GF-D8 (cell line): ENCODE results near the gene CEP170.
"Not testable (repeated sequence)": the region's sequence is repeated elsewhere in the genome, so short reads cannot be mapped to it uniquely, and the experiment has no call there.

ENCODE experiments used
- DNase-seq: peaks from one replicate; lab custom pipeline; 2025; lab: John Stamatoyannopoulos, UW

CEP170 gene

DNA sequence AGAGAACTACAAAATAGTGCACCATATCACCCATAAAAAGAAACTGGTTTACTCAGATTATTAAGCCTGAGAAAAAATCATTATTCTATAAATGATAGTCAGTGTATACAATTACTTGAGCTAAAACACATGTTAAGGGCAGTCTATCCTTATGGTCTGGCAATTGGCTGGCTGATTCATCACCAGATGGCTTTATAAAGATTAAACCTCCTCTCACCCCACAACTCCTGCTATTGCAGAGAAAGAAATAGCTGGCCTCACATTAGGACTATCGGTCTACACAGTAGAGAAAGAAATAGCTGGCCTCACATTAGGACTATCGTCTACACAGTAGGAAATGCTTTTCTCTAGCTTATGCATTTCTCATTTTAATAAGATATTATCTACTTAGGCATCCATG, 21.2 kb downstream of the CEP170 start:
- DNase-seq, result no peak

DNA sequence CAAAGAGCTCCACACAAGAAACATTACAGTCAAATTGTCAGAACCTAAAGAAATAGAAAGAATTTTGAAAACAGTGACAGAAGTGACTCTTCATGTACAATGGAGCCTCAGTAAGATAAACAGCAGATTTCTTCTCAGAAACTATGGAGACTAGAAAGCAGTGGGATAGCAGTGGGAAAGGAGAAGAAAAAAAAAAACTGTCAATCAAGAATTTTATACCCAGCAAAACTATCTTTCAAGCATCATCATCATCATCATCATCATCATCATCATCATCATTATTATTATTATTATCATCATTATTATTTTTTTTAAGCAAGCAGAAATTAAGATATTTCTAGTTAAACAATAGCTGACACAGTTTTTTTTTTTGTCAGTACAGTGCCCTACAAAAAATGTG, 24.2 kb downstream of the CEP170 start:
- no peak for DNase-seq

DNA sequence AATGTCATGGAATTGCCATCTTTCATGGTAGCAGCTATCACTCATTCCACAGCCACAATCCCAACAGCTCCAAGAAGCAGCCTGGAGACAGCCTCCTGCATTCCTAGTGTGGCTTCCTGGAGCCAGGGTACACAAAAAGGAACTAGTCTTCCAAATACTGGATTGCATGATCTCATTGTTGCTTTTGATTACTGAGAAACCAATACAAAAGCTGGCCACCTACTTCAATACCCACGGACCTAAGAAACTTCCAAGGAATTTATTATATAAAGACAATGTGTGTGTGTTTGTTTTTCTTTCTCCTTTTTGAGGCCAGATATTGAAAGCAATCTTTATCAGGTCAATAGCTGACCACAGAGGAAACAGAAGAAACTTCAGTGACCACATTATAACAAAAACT, 25.6 kb downstream of the CEP170 start:
- no peak for DNase-seq

DNA sequence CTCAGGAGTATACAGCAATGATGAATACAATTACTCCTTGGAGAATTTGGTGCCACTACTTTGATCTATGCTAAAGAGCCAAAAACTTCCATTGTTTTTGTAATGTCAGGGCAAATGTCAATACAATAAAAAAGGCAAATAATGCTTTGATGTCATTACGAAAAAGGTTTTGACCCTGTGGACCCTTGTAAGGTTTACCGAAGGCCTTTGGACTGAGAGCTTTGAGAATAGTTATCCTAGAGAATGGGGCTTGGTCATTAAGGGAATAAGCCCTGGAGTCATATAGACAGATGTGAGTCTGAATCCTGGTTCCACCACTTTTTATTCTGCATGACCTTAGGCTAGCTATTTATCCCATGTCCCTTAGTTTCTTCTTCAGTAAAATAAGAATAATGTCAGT, 27.5 kb downstream of the CEP170 start:
- DNase-seq, result no peak

DNA sequence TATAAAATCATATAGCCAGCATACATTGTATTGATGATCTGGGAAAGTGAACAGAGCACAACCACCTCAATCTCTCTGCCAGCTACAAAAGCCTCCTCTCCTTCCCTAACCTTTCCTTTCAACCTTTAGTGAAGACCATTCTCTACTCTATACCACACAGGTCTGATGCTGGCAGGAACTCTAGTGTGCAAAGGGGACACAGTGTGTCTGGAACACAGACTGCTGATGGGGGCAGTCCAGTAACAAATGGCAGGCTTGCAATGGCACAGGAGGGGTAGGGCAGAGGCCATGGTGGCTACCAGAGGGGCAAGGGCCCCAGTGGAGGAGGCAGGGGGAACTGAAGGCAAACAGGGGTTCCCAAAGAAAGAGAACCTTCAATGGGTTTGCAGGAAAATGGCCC, 37.0 kb downstream of the CEP170 start:
- no peak for DNase-seq

DNA sequence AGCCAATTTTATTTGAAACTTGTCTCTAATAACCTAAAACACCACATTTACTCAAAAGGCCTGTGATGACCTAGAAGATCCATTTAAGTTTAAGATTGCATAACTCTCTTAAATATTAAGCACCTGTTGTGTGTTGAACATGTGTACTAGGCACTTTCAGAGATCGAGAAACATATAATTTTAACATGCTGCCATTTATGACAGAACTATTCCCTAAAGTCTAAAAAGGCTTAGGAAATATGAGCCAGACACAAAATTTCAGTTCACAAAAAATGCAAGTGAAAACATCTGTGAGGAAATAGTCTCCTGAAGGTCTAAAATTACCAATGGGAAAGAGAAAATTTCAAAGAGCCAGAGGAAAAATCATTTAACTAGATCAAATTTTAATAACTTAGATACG, 37.7 kb downstream of the CEP170 start:
- DNase-seq, result no peak

DNA sequence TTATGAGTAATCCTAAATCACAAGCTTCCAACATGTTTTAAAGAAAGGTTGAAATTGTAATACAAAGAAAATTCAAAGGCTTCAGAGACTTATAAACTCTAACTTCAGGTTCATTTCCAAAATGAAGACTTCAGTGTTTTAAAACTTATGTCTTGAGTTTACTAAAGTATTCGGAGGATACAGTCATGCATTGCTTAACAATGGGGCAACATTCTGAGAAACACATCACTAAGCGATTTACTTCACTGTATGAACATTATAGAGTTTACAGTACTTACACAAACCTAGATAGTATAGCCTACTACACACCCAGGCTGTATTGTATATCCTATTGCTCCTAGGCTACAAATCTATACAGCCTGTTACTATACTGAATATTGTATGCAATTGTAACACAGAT, 38.3 kb downstream of the CEP170 start:
- no peak for DNase-seq

DNA sequence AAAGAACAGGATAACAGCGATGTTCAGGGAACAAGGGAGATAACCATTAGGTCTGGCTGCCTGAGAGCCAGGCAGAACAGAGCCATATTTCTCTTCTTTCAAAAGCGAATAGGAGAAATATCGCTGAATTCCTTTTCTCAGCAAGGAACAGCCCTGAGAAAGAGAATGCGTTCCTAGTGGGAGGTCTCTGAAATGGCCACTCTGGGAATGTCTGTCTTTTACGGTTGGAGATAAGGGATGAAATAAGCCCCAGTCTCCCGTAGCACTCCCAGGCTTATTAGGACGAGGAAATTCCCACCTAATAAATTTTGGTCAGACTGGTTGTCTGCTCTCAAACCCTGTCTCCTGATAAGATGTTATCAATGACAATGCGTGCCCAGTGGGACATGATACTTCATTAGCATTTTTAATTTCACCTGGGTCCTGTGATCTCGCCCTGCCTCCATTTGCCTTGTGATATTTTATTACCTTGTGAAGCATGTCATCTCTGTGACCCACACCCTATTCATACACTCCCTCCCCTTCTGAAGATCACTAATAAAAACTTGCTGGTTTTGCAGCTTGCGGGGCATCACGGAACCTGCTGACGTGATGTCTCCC, 39.7 kb downstream of the CEP170 start:
- DNase-seq, result not testable (repeated sequence)

DNA sequence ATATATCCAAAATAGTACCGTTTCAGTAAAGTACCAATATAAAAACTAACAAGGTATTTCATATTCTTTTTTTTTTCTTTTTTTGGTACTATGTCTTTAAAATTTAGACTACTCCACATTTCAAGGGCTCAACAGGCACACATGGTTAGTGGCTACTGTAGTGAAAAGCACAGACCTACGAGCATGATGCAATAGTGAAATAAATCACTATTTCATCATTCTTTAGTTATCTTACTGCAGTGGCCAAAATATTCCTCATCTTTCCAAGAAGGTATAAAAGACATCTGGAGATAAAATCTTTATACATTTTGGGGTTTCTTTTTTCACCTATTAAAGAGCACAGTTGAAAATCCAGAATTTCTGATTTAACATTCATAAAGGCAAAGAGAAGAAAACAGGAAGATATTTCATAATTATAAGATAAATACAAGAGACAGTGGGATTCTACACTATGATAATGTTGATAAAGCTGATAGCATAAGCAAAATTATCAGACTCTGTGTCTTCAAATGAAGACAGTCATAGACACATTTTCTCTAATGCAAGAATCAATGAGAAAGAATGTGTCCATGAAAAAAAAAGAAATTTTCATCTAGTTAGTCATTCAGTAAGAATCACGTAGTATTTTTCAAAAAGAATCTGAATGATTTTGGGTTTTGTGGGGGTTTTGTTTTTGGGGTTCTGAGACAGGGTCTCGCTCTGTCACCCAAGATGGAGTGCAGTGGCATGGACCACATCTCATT, 41.9 kb downstream of the CEP170 start:
- DNase-seq, result peak; percentile 5

DNA sequence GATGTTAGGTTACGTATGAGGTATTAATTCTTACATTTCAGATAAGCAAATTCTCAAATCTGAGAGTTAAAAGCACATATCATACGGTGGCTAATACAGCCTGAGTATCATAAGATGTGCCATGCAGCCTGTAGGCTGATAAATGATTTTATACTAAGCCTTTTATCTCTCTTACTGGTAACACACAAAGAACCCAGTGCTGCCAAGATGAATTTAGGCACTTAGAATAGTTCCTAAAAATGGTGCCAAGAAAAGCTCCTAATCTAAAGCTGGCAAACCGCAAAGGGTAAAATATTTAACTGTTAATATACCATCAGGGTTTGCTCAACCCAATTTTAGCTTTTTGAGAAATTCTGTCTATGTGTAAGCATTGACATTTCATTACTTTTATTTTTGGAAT, 43.1 kb downstream of the CEP170 start:
- DNase-seq, result not testable (repeated sequence)

DNA sequence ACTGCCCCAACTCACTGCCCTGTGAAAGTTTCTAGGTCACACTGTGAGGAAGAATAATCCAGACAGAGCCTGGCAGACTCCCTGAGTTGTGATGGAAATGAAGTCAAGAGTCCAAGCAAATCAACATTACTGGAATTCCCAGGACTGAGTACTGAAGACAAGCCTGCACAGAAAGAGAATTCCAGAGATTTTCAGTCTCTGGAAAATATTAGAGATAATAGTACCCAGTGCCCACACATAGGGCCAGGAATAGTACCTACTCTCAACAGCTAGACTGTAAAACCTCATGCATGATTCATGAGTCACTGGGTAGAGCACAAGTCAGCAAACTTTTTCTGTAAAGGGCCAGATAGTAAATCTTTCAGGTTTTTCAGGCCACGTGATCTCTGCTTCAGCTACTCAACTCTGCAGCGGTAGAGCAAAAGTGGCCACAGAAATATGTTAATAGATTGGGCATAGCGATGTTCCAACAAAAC, 50.0 kb downstream of the CEP170 start:
- not testable (repeated sequence) for DNase-seq

DNA sequence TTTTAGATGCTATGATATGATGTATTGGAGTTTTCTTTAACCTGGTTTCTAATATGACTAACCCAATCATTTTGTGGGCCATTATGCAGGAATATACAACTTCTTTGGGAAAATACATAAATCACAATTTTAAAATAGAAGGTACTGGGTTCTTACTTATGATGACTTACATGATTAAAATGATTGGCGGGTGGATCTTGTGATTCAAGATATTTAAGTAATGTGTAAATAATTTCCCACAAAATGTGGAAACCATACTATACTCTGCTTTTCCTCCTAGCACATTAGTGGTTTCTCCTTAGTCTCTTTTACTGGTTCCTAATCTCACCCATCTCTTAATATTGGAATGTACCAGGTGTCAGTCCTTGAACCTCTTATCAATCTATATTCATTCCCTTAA, 50.7 kb downstream of the CEP170 start:
- not testable (repeated sequence) for DNase-seq

DNA sequence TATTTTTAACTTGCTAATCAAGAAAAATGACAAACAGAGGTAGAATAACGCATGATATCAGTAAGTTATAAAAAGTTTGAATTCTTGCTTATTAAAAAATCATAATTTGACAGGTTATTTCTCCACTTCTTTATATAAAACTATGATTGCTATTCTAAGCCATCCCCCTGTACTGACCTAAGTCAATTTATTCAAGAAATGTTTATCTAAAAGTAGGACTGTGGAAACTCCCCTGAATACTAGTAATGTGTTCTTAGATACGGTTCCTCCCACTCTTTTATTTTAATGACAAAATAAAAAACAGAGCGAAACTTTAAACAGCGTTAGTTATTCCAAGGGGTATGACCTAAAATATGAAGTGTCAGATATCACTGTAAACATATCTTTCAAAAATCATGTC, 51.9 kb downstream of the CEP170 start:
- DNase-seq, result not testable (repeated sequence)

DNA sequence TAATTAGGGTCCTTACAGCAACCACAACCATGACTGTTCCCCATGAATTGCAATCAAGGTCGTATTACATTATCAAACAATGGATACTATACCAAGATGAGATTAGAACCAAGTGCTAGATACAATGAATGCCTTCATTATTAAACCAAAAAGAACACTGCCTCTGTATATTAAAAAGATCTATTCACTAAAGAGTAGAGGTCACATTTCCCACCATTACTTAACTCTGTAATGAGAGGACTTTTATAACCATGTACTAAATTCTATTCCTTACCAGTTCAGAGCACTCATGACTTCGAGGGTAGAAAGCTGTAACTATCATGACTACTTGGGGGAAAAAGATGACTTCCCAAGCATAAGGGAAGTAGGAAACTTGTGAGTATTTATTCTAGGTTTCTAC, 53.8 kb downstream of the CEP170 start:
- DNase-seq, result not testable (repeated sequence)

DNA sequence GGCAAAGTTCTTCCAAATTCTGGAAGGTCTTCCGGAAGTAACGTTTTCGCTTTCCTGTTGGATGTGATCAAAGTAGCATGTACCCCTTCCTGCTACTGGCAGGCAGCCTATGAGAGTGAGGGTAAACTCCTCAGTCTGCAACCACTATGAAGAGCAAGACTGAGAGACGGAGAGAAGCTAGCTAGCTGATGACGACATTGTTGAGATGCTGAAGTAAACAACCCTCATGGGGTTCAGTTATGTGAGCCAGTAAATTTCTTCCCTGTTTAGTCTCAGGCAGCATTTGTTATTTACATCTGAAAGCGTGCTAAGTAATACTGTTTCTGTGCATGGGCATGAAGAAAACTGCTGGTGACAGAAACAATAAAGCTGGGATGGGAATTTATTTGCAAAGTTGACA, 57.6 kb downstream of the CEP170 start:
- not testable (repeated sequence) for DNase-seq

DNA sequence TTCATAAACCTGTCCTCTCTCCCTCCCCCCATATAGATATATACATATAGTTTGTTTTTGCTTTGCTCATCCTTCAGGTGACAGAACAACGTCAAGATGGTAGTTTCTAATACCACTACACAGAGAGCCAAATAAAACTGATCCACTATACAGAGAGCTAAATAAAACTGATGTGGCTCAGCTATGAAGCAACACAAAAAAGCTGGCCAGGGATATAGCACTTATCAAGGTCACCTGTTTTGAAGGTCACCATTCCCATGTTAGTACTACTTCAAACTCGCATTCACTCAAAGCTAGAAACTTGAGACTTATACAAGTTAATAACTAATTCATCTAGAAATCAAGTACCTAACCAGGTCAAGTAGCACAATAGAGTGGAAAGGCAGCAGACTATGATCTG, 61.8 kb downstream of the CEP170 start:
- not testable (repeated sequence) for DNase-seq

DNA sequence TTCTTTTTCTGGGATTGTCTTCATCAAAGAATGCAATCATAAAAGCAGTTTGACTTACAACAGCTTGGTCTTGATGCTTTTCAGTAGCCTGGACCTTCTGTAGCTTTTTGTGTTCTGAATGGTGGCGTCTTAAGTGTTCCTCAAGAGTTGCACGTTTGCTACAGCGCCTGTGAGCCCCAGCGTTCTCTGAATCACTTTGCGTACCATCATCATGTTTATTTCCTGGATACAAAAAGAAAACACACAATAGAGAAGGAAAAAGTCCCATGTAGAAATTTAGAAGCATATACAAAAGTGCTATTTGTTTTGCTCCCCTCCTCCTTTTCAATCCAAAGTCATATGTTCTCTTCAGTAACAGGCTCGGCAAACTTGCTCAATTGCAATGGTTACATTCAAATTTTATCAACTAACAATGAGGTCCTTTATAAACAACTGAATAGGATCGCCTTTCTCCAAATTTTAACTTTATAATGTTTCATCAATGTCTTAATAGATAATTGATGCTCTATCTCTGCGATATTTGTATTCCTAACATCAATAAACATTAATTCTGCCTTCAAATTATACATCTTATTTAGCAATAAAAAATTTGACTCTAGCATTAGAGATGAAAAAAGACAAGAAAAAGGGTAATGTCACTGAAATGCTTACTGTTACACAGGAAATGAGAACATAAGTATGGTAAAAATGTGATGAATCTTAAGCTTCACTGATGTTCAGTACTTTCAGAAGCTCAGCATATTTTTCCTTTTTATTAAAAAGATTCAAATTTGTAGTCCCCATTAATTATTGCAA, 68.7 kb downstream of the CEP170 start:
- DNase-seq, result not testable (repeated sequence)

DNA sequence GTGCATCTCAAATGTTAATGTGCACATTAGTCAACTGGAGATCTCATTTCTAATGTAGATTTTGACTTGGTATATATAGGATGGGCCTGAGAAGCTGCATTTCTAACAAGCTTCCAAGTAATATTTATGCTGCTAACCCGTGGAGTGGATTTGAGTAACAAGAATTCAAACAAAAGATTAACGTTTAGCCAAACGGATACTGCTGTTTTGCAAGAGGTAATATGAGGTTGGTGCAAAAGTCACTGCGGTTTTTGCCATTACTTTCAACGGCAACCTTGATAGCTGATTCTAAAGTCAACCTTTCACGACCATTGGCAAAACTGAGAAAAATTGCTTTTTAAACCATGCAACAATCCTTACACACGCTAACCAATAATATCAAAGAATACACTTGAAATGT, 70.3 kb downstream of the CEP170 start:
- not testable (repeated sequence) for DNase-seq

DNA sequence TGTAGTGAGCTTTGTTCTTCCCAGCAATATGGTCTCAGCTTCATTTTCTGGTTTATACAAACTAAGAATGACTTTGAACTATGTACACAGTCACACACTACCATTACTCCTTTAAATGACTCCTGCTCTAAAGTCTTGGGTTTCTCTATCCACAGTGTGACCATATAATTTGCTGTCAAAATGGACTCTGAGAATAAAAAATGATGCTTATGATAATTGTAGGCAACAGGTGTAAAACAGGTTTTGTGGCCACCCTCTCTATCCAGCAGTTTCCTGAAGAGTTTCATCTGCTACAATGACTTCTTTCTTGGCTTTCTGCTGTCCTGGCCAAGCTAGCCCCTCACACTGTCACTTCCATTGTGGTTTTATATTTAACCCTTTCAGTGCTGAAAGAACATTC, 71.4 kb downstream of the CEP170 start:
- not testable (repeated sequence) for DNase-seq

DNA sequence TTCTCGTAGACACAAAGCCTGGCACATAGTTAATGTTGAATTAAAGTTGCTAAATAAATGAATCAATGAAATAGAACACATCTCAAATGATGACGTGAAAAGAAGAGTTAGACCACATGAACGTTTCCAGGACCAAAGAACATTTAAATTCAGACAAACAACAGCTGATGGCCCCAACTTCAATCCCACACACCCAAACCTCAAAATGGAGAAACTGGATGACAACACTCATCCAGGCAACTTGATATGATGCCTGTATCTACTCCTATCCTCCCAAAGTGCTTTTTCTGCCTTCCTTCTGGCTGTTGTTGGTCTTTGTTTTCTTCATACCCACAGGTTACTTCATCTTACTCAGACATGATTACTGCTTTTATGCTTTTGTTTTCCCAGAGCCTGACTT, 71.9 kb downstream of the CEP170 start:
- not testable (repeated sequence) for DNase-seq

DNA sequence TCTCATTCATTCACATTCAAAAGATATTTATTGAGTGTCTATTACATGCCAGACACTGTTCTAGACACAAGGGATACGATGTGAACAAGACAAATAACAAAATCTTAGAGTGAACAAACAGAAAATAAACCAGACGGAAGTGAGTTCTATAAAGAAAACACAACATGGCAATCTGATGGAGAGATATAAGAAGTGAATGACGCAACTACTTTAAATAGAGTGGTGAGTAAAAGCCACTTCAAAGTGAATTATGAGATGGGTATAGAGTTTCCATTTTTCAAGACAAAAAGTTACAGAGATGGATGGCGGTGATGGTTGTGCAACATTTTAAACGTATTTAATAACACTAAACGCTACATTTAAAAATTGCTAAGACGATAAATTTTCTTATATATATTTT, 75.4 kb downstream of the CEP170 start:
- no peak for DNase-seq

DNA sequence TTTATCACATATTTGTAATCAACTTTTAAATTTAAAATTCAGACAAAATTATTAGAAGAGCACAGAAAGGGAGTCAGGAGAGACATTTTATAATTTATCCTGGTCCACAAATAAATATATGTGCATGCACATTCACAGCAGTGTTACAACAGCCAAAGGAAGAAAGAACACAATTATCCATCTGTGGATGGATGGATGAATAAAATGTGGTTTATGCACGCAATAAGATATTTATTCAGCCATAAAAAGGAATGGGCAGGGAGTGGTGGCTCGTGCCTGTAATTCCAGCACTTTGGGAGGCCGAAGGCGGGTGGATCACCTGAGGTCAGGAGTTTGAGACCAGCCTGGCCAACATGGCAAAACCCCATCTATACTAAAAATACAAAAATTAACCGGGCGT, 77.3 kb downstream of the CEP170 start:
- not testable (repeated sequence) for DNase-seq
